NOMO-1 treated with DMSO at 0.1 percent for 48 hours (cell line): Measurements from ENCODE around the gene SYT1.
"Not testable (repeated sequence)": the region's sequence is repeated elsewhere in the genome, so short reads cannot be mapped to it uniquely, and the experiment has no call there.

Source experiments
- DNase-seq: peaks from one replicate; lab custom pipeline; 2025; ENCODE audit not compliant: unreplicated experiment; lab: John Stamatoyannopoulos, UW

Gene SYT1

DNA sequence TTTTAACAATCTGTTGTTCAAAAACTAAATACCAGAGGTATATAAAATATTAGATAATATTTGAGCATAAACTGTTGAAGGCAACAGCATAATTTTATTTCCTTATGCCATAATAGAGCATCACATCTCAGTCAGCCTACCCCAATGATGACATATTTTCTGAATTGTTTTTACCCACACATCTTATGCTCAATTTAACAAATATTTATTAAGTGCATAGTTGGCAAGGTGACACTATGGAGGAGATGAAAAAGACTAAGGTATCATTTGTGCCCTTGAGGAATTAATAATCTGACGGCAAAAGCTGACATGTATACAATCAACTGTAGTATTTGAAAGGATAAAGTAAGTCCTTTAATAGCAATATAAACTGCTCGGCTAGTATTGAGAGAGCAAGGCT is 102.4 kb downstream of the SYT1 start:
- no peak for DNase-seq

GRCh38 chr12:78968226-78968625 is 103.7 kb downstream of the SYT1 start:
- no peak for DNase-seq

- no peak for DNase-seq
Measured at GRCh38 chr12:78970041-78970440, 105.5 kb downstream of the SYT1 start.

DNA sequence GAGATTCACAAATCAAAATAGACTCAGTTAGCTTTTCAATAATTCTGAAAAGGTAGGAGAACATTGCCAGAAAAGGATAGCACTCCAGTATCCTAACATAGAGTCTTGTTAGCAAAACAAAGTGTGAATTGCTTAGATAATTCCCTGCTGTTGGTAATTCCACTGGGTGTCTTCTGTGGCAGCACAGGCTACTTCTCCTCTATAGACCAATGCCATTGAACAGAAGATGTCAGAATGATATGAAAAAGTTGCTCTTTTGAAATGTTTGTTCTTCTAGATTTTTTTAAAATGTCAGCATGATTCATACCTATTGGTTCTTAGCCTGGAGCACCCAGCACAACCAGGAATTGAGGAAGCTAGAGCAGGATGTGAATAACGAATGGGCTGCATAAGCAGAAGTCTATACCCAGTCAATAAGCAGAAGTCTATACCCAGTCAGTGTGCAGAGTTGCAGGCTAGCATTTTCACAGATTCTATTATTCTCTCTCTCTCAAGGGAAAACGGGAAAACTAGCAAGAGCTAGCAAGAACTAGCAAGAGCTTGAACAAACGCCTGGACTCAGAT is 112.8 kb downstream of the SYT1 start:
- DNase-seq, result peak; percentile 67

- DNase-seq, result no peak
Measured at GRCh38 chr12:78994168-78994791, 129.7 kb downstream of the SYT1 start.

DNA sequence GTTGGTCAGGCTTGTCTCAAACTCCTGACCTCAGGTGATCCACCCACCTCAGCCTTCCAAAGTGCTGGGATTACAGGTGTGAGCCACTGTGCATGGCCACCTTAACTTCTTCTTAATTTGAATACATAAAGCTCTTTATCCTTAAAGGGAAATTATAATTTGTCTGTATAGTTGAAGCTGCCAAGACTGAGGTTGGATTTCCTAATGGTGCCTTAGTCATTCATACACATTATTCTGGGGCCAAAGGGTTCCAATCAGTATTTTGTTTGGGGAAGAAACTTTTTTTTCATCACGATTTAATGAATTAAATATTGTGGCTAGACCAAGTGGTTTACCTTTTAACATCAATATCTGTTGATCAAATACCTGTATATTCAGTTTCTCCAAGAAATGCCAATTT is 135.9 kb downstream of the SYT1 start:
- DNase-seq, result no peak

- DNase-seq, result no peak
Measured at GRCh38 chr12:79001404-79001803, 136.8 kb downstream of the SYT1 start.

- DNase-seq, result no peak
Measured at GRCh38 chr12:79006306-79006705, 141.7 kb downstream of the SYT1 start.

GRCh38 chr12:79008591-79008990 is 144.0 kb downstream of the SYT1 start:
- DNase-seq, result no peak

DNA sequence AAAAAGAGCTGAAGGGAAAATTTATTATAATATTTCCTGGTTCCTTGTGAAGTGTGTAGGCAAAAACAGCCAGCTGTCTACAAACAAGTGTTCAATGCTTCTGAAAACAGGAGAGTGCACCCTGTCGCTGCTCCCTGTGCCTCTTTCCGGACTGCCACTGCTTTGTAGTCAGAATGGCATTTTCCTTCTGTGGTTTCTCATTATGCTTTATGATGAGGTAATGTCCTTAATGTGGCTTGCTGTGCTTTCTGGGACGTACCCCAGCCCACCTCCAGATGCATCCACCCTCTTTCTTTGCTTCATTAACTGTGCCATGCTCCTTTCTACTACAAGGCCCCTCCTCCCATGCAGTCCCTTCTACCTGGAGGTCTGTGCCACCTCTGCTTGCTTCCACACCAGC is 148.1 kb downstream of the SYT1 start:
- no peak for DNase-seq

DNA sequence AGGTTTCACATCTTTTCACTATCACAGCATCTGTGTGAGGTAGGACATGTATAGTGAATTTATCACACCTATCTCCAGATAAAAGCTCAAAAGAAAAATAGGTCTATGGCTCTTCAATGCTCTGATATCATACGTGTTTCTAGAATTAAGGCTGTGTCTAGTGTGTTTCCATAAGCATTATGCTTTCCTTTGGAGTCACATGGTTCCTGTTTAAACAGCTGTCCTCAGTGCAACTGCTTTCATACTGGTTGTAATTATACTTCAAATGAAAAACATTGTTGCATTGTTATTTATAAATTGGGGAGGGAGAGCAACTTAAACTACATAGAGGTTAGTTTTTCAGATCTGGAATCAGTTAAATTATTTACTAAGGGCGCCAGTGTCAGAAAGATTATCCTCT is 151.6 kb downstream of the SYT1 start:
- DNase-seq, result no peak

DNA sequence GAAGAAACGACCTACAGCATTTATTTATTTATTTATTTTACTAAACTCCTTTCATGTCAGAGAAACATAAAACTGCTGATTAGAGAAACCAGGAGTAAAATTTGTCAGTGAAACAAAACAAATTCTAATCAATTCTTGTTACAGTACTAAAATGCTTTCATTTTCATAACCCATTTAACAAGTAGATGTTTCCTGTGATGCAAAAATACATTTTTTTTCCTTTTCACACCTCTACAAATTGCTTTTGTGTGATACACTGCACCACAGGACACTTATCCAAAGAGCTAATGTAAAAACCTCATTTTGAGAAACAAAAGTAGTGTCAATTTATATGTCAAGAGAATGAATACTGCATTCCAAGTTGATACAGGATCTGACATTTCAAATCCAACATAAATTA is 155.1 kb downstream of the SYT1 start:
- no peak for DNase-seq

- no peak for DNase-seq
Measured at GRCh38 chr12:79020106-79020505, 155.5 kb downstream of the SYT1 start.

DNA sequence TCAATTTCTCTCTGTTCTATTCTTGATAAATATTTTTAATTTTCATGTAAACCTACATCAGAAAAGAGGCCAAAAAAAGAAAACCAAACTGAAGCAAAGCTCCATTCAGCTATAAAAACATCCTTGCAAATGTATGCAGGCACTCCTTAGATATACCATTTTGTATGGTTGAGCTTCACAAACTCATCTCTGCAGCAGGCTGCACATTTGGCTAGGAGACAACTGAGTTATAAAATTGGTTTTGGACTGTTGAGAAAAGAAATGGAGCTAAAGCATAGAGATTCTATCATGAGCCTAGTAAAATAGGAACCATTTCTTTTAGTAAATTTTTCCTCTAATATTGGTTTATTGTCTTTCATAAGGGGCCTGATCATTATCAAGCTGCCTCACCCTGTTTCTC is 156.4 kb downstream of the SYT1 start:
- no peak for DNase-seq

- DNase-seq, result no peak
Measured at GRCh38 chr12:79023261-79023660, 158.7 kb downstream of the SYT1 start.

DNA sequence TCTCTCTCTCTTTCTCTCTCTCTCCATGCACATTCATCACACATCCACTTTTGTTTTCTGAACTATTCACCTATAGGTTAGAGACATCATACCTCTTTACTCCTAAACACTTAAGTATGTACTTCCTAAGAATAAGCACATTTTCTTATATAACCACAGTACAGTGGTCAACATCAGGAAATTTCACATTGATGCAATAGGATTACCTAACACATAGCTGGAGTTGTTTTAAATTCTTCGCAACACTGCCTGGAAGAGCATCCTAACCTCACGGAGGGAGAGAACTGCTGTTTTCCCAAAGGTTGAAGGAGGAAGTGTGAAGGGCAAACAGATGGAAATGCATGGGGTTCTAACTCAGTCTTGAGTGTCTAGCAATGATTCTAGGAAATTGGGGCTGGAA is 159.2 kb downstream of the SYT1 start:
- no peak for DNase-seq

DNA sequence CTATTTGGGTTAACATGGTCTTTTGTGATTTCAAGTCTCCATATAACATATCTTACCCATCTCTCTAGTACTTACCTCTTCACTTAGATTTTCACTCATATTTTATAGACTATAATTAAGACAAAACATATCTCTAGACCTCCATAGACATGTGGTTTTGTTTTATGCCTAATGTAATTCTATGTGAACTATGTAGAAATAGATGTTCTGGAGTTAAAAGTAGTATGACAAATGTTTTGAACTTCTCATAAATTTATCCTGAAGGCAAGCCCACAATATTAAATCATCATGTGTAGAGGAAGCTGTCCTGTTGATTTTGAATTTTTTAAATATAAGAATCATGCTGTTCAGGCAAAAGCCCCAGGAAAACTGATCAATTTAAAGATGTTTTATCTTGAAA is 169.2 kb downstream of the SYT1 start:
- no peak for DNase-seq

DNA sequence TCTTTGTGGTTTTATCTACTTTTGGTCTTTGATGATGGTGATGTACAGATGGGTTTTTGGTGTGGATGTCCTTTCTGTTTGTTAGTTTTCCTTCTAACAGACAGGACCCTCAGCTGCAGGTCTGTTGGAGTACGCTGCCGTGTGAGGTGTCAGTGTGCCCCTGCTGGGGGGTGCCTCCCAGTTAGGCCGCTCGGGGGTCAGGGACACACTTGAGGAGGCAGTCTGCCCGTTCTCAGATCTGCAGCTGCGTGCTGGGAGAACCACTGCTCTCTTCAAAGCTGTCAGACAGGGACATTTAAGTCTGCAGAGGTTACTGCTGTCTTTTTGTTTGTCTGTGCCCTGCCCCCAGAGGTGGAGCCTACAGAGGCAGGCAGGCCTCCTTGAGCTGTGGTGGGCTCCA is 180.2 kb downstream of the SYT1 start:
- not testable (repeated sequence) for DNase-seq

GRCh38 chr12:79045149-79045703 is 180.7 kb downstream of the SYT1 start:
- DNase-seq, result not testable (repeated sequence)

GRCh38 chr12:79046021-79046420 is 181.4 kb downstream of the SYT1 start:
- no peak for DNase-seq

DNA sequence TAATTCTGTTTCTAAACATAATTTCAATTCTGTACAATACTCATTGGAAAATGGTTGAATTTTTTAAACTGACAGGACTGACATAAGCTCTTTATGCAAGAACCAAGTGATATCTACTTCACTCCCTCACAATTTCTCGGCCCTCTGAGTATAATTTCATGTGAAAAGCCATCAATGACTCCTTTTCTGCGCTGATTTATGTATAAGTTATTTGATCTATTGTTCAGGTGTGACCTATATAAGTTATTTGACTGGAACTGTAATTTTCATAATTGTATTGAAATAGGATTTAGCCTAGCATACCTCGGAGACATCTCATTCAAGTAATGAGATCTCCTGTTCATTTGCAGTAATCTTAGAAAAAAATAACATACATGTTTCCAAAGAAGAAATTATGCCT is 184.4 kb downstream of the SYT1 start:
- DNase-seq, result no peak

DNA sequence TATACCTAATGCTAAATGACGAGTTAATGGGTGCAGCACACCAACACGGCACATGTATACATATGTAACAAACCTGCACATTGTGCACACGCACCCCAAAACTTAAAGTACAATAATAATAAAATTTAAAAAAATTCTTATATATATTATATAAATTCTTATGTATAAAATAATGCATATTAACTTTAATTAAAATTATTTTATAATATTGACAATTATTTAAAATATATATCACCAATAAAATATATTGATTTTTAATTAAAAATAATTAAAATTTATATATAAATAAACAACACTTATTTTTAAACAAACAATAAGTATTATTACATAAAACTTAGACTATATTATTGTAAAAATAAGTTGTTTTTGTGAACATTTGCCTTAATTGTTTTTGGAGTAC is 188.8 kb downstream of the SYT1 start:
- no peak for DNase-seq
